Heart left ventricle (tissue), 16 donors: ENCODE results near the gene ITGB4. TPM values are rescaled to one million over a fixed set of nuclear protein-coding genes. Genes with fewer than 3 reads are reported as not detected.

ENCODE experiments used
- ATAC-seq, 4 donors: fragments of 200-7000 bp; cut with Tn5 transposase; one replicate each; pipeline ENCODE4 v1.9.1; 2020 to 2022; ENCODE audit warnings: moderate library complexity in 4 of 4, mild to moderate bottlenecking in 3 of 4, moderate number of reproducible peaks in 1 of 4
- DNase-seq, 5 donors: peaks; one replicate each; pipeline ENCODE4 v3.0.0-alpha.2; 2020
- H3K27ac ChIP-seq, 12 donors: fragments of 200-600 bp; sonication (generic) in 4 of 12; one replicate each; pipeline versions ENCODE4 v1.5.0 to v1.8.0; 2016 to 2022; ENCODE audit warnings: mild to moderate bottlenecking in 2 of 12
- H3K27me3 ChIP-seq, 9 donors: fragments of 200-600 bp; sonication (generic) in 2 of 9; one replicate each; pipeline versions ENCODE4 v1.5.1 to v1.8.0; 2016 to 2022; ENCODE audit warnings: mild to moderate bottlenecking in 3 of 9
- H3K36me3 ChIP-seq, 9 donors: fragments of 200-600 bp; sonication (generic) in 2 of 9; one replicate each; pipeline versions ENCODE4 v1.5.0 to v1.8.0; 2018 to 2022; ENCODE audit warnings: mild to moderate bottlenecking in 2 of 9
- H3K4me1 ChIP-seq, 12 donors: fragments of 200-600 bp; sonication (generic) in 4 of 12; one replicate each; pipeline versions ENCODE4 v1.5.0 to v1.8.0; 2016 to 2022; ENCODE audit warnings: mild to moderate bottlenecking in 3 of 12
- H3K4me3 ChIP-seq, 12 donors: fragments of 200-600 bp; sonication (generic) in 4 of 12; one replicate each; pipeline versions ENCODE4 v1.5.0 to v1.8.0; 2017 to 2022; ENCODE audit warnings: mild to moderate bottlenecking in 9 of 12, moderate library complexity in 4 of 12
- H3K9me3 ChIP-seq, 12 donors: fragments of 200-600 bp; sonication (generic) in 4 of 12; one replicate each; pipeline versions ENCODE4 v1.5.0 to v1.8.0; 2016 to 2022; ENCODE audit warnings: mild to moderate bottlenecking in 1 of 12
- POLR2A ChIP-seq, 2 donors: fragments of 450-650 bp; IDR thresholded peaks; one replicate each; pipeline ENCODE4 v1.6.1; 2017; ENCODE audit warnings: antibody characterized with exemption in 2 of 2, mild to moderate bottlenecking in 2 of 2, moderate library complexity in 2 of 2
- WGBS, 4 donors: extraction: QIAGEN DNeasy Blood & Tissue Kit in 2 of 4; methylation state at CpG; one replicate each; pipeline versions ENCODE4 v1.1.5 to v1.1.7; 2013 to 2018; 5-methylcytosine and 5-hydroxymethylcytosine counted together
- intact Hi-C, 10 donors: fragments of 100-400 bp; cut with DNase I; formaldehyde crosslinking; loops; one replicate each; pipeline versions ENCODE4 v1.11.1 to v1.14.2; 2022
- polyA plus RNA-seq, 2 donors: library from polyadenylated mRNA; stranded (reverse); fragments of 200-250 nt; gene quantifications; one replicate each; pipeline ENCODE4 v1.2.3, GENCODE V29; 2013
- total RNA-seq, 9 donors: library from RNA; depleted of rRNA in 2 of 9; stranded (reverse); fragments of >200 nt in 2 of 9; fragmentation: NEBNext Ultra II Directional in 3 of 9; extraction: Animal tissue kit (Norgen Biotek cat#: 25700) in 3 of 9; gene quantifications; one replicate each; pipeline versions ENCODE4 v1.1.0 to v1.2.4, GENCODE V29; 2016 to 2023
- TF ChIP-seq, protein P1 (sequence below), 12 donors: fragments of 200-600 bp; sonication (generic) in 4 of 12; IDR thresholded peaks; one replicate each; pipeline versions ENCODE4 v1.5.0 to v1.8.0; 2018 to 2022; ENCODE audit warnings: antibody characterized with exemption in 12 of 12, mild to moderate bottlenecking in 5 of 12
- donor health status: ischemic (EF 13 %, LVEDD 7.1; RV severe dilation, severe dysfunction).
- donor health status: healthy with polysubstance abuse.
- donor health status: DM: no; HTN: yes; CAD: no.
- donor health status: DM: no; HTN: no; CAD: no.
- donor health status: ischemic (EF 25% LVEDD 6.9; RV normal size, moderate dysfunction).
- donor health status: ischemic (EF 25% LVEDD 5.7; RV mildly dilated, moderate dysfunction).
- donor health status: healthy.
- donor health status: DM: yes; HTN: yes; CAD: no.
- donor health status: ischemic (EF 35%, LVEDD 5.7; RV mildly dilated, moderate dysfunction).
- donor health status: nonischemic (EF 11% LVEDD 7.7; RV severe dilation, severe dysfunction).
- donor health status: DM: yes; HTN: yes; CAD: no.
- donor health status: PGD.
- donor health status: ischemic (EF 29% LVEDD 5.4; RV normal size, mild dysfunction).
- donor health status: nonischemic (EF 23%, LVEDD 6.1; RV moderate dilation, normal function).

The ITGB4 gene
- total and polyA plus RNA-seq, 11 donors = 4.0 to 26.8 (median 10.0) TPM

GRCh38 chr17:75750661-75751423 lies 29.6 kb downstream of the ITGB4 start:
- no peak for ATAC-seq
- Histone ChIP-seq H3K4me3 (no peak overlapping the region), H3K27ac (no peak overlapping the region), H3K36me3 (peaks cover 0 to 14% (median 0%) of the 10 kb centered on the region in 9 donors), H3K27me3 (no peaks in the 10 kb centered on the region), H3K9me3 (no peaks in the 10 kb centered on the region), H3K4me1 (peaks cover 0 to 36% (median 21%) of the 10 kb centered on the region in 12 donors)
- no peak for DNase-seq
- TF ChIP-seq POLR2A (IDR thresholded peaks at IDR 0.05) = no peak
- TF ChIP-seq, protein P1, sequence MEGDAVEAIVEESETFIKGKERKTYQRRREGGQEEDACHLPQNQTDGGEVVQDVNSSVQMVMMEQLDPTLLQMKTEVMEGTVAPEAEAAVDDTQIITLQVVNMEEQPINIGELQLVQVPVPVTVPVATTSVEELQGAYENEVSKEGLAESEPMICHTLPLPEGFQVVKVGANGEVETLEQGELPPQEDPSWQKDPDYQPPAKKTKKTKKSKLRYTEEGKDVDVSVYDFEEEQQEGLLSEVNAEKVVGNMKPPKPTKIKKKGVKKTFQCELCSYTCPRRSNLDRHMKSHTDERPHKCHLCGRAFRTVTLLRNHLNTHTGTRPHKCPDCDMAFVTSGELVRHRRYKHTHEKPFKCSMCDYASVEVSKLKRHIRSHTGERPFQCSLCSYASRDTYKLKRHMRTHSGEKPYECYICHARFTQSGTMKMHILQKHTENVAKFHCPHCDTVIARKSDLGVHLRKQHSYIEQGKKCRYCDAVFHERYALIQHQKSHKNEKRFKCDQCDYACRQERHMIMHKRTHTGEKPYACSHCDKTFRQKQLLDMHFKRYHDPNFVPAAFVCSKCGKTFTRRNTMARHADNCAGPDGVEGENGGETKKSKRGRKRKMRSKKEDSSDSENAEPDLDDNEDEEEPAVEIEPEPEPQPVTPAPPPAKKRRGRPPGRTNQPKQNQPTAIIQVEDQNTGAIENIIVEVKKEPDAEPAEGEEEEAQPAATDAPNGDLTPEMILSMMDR (IDR thresholded peaks at IDR 0.05) = no peak
- WGBS, 4 donors = 82 to 89% (median 85%) methylated on average over 21 to 23 of the region's 23 CpGs
- intact Hi-C loops = loop anchor here in 4 of 10 donors (1.0 to 10.0 kb wide), 4 partner anchors 76 to 326 kb away; partner anchors contain the start of gene SMIM5 (in 2 of the 4)

DNA sequence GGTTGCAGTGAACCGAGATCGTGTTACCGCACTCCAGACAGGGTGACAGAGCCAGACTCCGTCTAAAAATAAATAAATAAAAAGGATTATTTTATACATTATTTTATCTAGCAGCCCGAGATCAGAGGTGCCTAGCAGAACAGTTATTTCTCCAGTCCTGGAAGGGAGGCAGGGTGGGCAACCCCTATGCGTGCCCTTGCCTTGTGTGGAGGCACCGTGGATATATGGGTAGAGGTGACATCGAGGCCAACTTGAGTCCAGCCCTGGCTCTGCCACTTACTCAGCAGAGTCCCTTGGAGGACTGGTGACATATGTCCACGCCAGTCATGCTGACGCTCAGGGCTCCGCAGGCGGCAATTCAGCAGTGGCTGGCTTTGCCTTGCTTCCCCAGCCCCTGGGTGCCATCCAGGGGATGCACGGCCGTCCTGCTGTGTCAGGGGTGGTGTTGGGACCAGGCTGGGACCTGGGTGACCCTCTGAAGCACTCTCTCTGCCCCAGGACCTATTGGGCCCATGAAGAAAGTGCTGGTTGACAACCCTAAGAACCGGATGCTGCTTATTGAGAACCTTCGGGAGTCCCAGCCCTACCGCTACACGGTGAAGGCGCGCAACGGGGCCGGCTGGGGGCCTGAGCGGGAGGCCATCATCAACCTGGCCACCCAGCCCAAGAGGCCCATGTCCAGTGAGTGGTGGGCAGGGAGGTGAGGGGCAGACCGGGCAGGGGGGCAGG lies 30.6 kb downstream of the ITGB4 start:
- H3K27ac ChIP-seq = no peak overlapping the region
- H3K27me3 ChIP-seq = no peaks in the 10 kb centered on the region
- H3K4me3 ChIP-seq = no peak overlapping the region
- WGBS, 4 donors = 84 to 89% (median 85%) methylated on average over 23 to 24 of the region's 24 CpGs
- intact Hi-C loops = loop anchor here in 3 of 10 donors (2.0 to 10.0 kb wide), 3 partner anchors 77 to 327 kb away; partner anchors contain the start of gene SMIM5 (in 1 of the 3)
- ATAC-seq (no peak), DNase-seq (no peak)
- H3K36me3 ChIP-seq = peaks cover 0 to 15% (median 0%) of the 10 kb centered on the region in 9 donors
- H3K9me3 ChIP-seq = no peaks in the 10 kb centered on the region
- TF ChIP-seq POLR2A (IDR thresholded peaks at IDR 0.05) = no peak
- TF ChIP-seq, protein P1 (IDR thresholded peaks at IDR 0.05) = no peak
- peaks cover 0 to 44% (median 21%) of the 10 kb centered on the region in 12 donors for H3K4me1 ChIP-seq

GRCh38 chr17:75752405-75752709 lies 31.1 kb downstream of the ITGB4 start:
- H3K36me3 ChIP-seq = peaks cover 0 to 19% (median under 1%) of the 10 kb centered on the region in 9 donors
- H3K27ac ChIP-seq = no peak overlapping the region
- H3K4me1 ChIP-seq = peaks cover 0 to 41% (median 20%) of the 10 kb centered on the region in 12 donors
- intact Hi-C loops = loop anchor here in 2 of 10 donors (10.0 kb wide), 1 partner anchor 328 kb away; no protein-coding TSS in a partner anchor
- no peak overlapping the region for H3K4me3 ChIP-seq
- H3K27me3 ChIP-seq = no peaks in the 10 kb centered on the region
- WGBS, 4 donors = 87 to 97% (median 92%) methylated on average over 10 of the region's 10 CpGs
- ATAC-seq (no peak), DNase-seq (no peak)
- no peaks in the 10 kb centered on the region for H3K9me3 ChIP-seq
- TF ChIP-seq, protein P1 (IDR thresholded peaks at IDR 0.05) = no peak
- TF ChIP-seq POLR2A (IDR thresholded peaks at IDR 0.05) = no peak
